ENCODE measurements around the gene NTN5.
"Not testable (repeated sequence)": the region's sequence is repeated elsewhere in the genome, so short reads cannot be mapped to it uniquely, and the experiment has no call there.

NTN5 gene

GRCh38 chr19:48669903-48670668 lies 2.7 kb downstream of the NTN5 start:
- DNase-seq (ENCODE audit: low read depth in 3 of 3), result no peak

GRCh38 chr19:48668761-48669160 lies 4.1 kb downstream of the NTN5 start:
- no peak for DNase-seq (ENCODE audit: low read depth in 3 of 3)

- no peak for DNase-seq (ENCODE audit: low read depth in 3 of 3)
These were observed 4.5 kb downstream of the NTN5 start for GRCh38 chr19:48668332-48668731.

- DNase-seq (ENCODE audit: low read depth in 3 of 3), result no peak
These were observed 7.0 kb downstream of the NTN5 start for GRCh38 chr19:48665786-48666185.

GRCh38 chr19:48664476-48664875 lies 8.3 kb downstream of the NTN5 start:
- no peak for DNase-seq (ENCODE audit: low read depth in 3 of 3)

GRCh38 chr19:48663667-48664066 lies 9.2 kb downstream of the NTN5 start:
- DNase-seq (ENCODE audit: low read depth in 3 of 3), result no peak

- DNase-seq (ENCODE audit: low read depth in 3 of 3), result no peak
These were observed 11.1 kb downstream of the NTN5 start for GRCh38 chr19:48661711-48662090.

- peak; percentile 66 to 85 (median 69) for DNase-seq (ENCODE audit: low read depth in 3 of 3)
These were observed 11.7 kb downstream of the NTN5 start for GRCh38 chr19:48660852-48661710.

GRCh38 chr19:48659768-48660167 lies 13.0 kb downstream of the NTN5 start:
- DNase-seq (ENCODE audit: low read depth in 3 of 3), result no peak

- no peak for DNase-seq (ENCODE audit: low read depth in 3 of 3)
These were observed 14.3 kb downstream of the NTN5 start for GRCh38 chr19:48658483-48658882.

- DNase-seq (ENCODE audit: low read depth in 3 of 3), result not testable (repeated sequence)
These were observed 15.0 kb downstream of the NTN5 start for GRCh38 chr19:48657828-48658227.

GRCh38 chr19:48656840-48657474 lies 15.9 kb downstream of the NTN5 start:
- no peak for DNase-seq (ENCODE audit: low read depth in 3 of 3)

- DNase-seq (ENCODE audit: low read depth in 3 of 3), result no peak
These were observed 18.3 kb downstream of the NTN5 start for GRCh38 chr19:48654299-48655059.

- DNase-seq (ENCODE audit: low read depth in 3 of 3), result no peak
These were observed 21.2 kb downstream of the NTN5 start for GRCh38 chr19:48651683-48652048.

GRCh38 chr19:48650974-48651682 lies 21.7 kb downstream of the NTN5 start:
- DNase-seq (ENCODE audit: low read depth in 3 of 3), result no peak

- no peak for DNase-seq (ENCODE audit: low read depth in 3 of 3)
These were observed 24.7 kb downstream of the NTN5 start for GRCh38 chr19:48648134-48648533.

GRCh38 chr19:48646722-48647216 lies 26.0 kb downstream of the NTN5 start:
- DNase-seq (ENCODE audit: low read depth in 3 of 3), result no peak

GRCh38 chr19:48646001-48646721 lies 26.7 kb downstream of the NTN5 start, which contains the start of gene CA11:
TSS of gene CA11 (minus strand) at chr19:48646187. CDS start at chr19:48645632, 555 bp downstream.
- peak; percentile 82 to 91 (median 85) for DNase-seq (ENCODE audit: low read depth in 3 of 3)

- no peak for DNase-seq (ENCODE audit: low read depth in 3 of 3)
These were observed 27.2 kb downstream of the NTN5 start for GRCh38 chr19:48645620-48646000.

Data from stimulated activated CD4-positive, alpha-beta T cell treated with anti-CD3 and anti-CD28 coated beads, TNF-alpha, amount 100 ng/mL, for 24 hours (primary cell).